Endothelial cell (in vitro differentiated cells): ENCODE measurements around the gene CSTF3. TPM values are rescaled to one million over a fixed set of nuclear protein-coding genes. Genes with fewer than 3 reads are reported as not detected.
"Not testable (repeated sequence)": the region's sequence is repeated elsewhere in the genome, so short reads cannot be mapped to it uniquely, and the experiment has no call there.

ENCODE experiments used
- DNase-seq: peaks from one replicate; pipeline ENCODE4 v3.0.0; 2021; ENCODE audit warnings: low spot score
- H3K27ac Mint-ChIP-seq: one replicate; pipeline ENCODE4 v1.8.0; 2021; ENCODE audit warnings: mixed read lengths, inconsistent platforms; ENCODE audit not compliant: unreplicated experiment
- H3K27me3 Mint-ChIP-seq: one replicate; pipeline ENCODE4 v1.8.0; 2021; ENCODE audit warnings: mild to moderate bottlenecking, moderate library complexity, mixed read lengths, inconsistent platforms; ENCODE audit not compliant: unreplicated experiment
- H3K36me3 Mint-ChIP-seq: one replicate; pipeline ENCODE4 v1.8.0; 2021; ENCODE audit warnings: mild to moderate bottlenecking, low read depth, mixed read lengths, inconsistent platforms; ENCODE audit not compliant: unreplicated experiment
- H3K4me1 Mint-ChIP-seq: one replicate; pipeline ENCODE4 v1.8.0; 2021; ENCODE audit warnings: mild to moderate bottlenecking, mixed read lengths, inconsistent platforms; ENCODE audit not compliant: unreplicated experiment
- H3K4me3 Mint-ChIP-seq: one replicate; pipeline ENCODE4 v1.8.0; 2021; ENCODE audit warnings: mild to moderate bottlenecking, mixed read lengths, inconsistent platforms; ENCODE audit not compliant: unreplicated experiment
- H3K9me3 Mint-ChIP-seq: one replicate; pipeline ENCODE4 v1.8.0; 2021; ENCODE audit warnings: mixed read lengths, inconsistent platforms; ENCODE audit not compliant: unreplicated experiment
- CTCF ChIP-seq: fragments of 200-600 bp; sonication (generic); IDR thresholded peaks from one replicate; pipeline ENCODE4 v1.5.0; 2021; ENCODE audit warnings: antibody characterized with exemption; ENCODE audit not compliant: unreplicated experiment
- total RNA-seq: library from RNA; stranded (reverse); fragmentation: NEBNext Ultra II Directional; extraction: Animal tissue kit (Norgen Biotek cat#: 25700); gene quantifications from one replicate; pipeline ENCODE4 v1.2.1, GENCODE V29; 2021; ENCODE audit not compliant: unreplicated experiment

Gene CSTF3
- total RNA-seq, 1 donor from 2014 or later, result 23.0 TPM

GRCh38 chr11:33160587-33160986 is 693 bp downstream of the CSTF3 start:
- no peaks in the 10 kb centered on the region for H3K9me3 Mint-ChIP-seq
- peak overlapping the region; percentile 100 for H3K27ac Mint-ChIP-seq
- no peaks in the 10 kb centered on the region for H3K36me3 Mint-ChIP-seq
- H3K4me3 Mint-ChIP-seq, result peak overlapping the region; percentile 100
- H3K27me3 Mint-ChIP-seq, result peaks cover 3% of the 10 kb centered on the region
- no peak for TF ChIP-seq CTCF
- H3K4me1 Mint-ChIP-seq, result peaks cover 32% of the 10 kb centered on the region
- DNase-seq, result no peak

GRCh38 chr11:33160136-33160535 is 1.1 kb downstream of the CSTF3 start:
- peaks cover 32% of the 10 kb centered on the region for H3K4me1 Mint-ChIP-seq
- no peak for TF ChIP-seq CTCF
- DNase-seq, result no peak
- no peaks in the 10 kb centered on the region for H3K9me3 Mint-ChIP-seq
- H3K27me3 Mint-ChIP-seq, result peaks cover 3% of the 10 kb centered on the region
- H3K27ac Mint-ChIP-seq, result peak overlapping the region; percentile 100
- no peaks in the 10 kb centered on the region for H3K36me3 Mint-ChIP-seq
- H3K4me3 Mint-ChIP-seq, result peak overlapping the region; percentile 100

- Mint-ChIP-seq H3K27ac (peak overlapping the region; percentile 100), H3K4me3 (peak overlapping the region; percentile 100), H3K4me1 (peaks cover 32% of the 10 kb centered on the region)
- H3K36me3 Mint-ChIP-seq, H3K9me3 Mint-ChIP-seq, DNase-seq, H3K27me3 Mint-ChIP-seq: not testable (repeated sequence)
Observed at GRCh38 chr11:33159378-33159867, 1.9 kb downstream of the CSTF3 start.

GRCh38 chr11:33158596-33159275 is 2.5 kb downstream of the CSTF3 start:
- Mint-ChIP-seq H3K4me3 (peak overlapping the region; percentile 68), H3K9me3 (no peaks in the 10 kb centered on the region), H3K27ac (peak overlapping the region; percentile 46), H3K27me3 (peaks cover 3% of the 10 kb centered on the region), H3K36me3 (no peaks in the 10 kb centered on the region), H3K4me1 (peaks cover 32% of the 10 kb centered on the region)
- TF ChIP-seq CTCF, result no peak
- no peak for DNase-seq

- H3K9me3 Mint-ChIP-seq, result no peaks in the 10 kb centered on the region
- TF ChIP-seq CTCF, result no peak
- H3K27me3 Mint-ChIP-seq, result peaks cover 3% of the 10 kb centered on the region
- H3K27ac Mint-ChIP-seq, result no peak overlapping the region
- H3K4me1 Mint-ChIP-seq, result peaks cover 29% of the 10 kb centered on the region
- H3K36me3 Mint-ChIP-seq, result no peaks in the 10 kb centered on the region
- DNase-seq, result no peak
- H3K4me3 Mint-ChIP-seq, result peak overlapping the region; percentile 22
Observed at GRCh38 chr11:33157103-33158027, 3.9 kb downstream of the CSTF3 start.
